ELF-1 (cell line): ENCODE results near the gene HS3ST4.

Experiments used
- DNase-seq: peaks from one replicate; pipeline ENCODE4 v3.0.0-alpha.2; 2016; ENCODE audit warnings: low read depth, low spot score

Gene HS3ST4

DNA sequence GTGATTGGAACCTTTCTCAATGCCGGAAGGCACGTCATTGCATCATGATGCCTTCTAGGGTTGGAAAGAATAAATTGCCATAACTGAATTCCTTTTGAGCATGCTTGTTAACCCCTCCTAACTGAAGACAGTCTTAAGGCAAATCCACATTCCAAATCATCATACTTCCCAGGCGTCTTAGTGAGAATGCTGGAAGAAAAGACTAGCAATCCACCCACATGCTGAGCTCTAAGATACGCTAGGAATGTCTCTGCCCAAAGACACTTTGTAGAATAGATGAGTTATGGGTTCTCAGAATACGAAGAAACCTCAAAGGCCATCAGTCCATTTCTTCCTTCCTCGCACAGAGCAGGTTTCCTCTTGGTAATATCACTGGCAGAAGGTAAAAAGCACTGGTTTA is 486.5 kb downstream of the HS3ST4 start:
- DNase-seq: no peak

DNA sequence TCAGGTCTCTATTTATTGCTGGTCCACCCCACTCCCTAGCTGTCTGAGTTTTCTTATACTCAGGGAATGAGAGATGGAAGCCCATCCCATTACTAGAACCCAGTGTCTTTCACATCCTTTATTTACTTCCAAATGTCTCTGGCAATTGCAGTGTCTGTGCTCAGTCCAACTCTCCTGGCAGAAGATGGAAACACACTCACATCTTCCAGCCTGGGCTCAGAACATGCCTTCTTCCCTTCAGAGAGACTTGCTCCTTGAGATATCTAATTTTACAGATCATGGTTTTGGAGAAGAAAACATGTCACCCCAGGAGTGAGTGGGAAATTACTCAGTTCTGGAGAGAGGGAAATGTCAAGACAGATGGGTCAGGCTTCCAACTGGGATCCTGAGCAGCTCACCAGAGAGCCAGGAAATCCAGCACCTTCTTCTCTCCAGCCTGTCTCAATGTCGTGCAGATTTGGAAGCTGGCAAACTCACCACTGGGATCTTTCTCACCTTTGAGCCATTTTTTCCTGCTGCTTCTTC is 494.4 kb downstream of the HS3ST4 start:
- no peak for DNase-seq
